ENCODE results near the gene SPTBN1. TPM values are rescaled to one million over a fixed set of nuclear protein-coding genes. Genes with fewer than 3 reads are reported as not detected.
"Not testable (repeated sequence)": the region's sequence is repeated elsewhere in the genome, so short reads cannot be mapped to it uniquely, and the experiment has no call there.

SPTBN1 gene
- total RNA-seq, 6 experiments from 2014 or later = 128 to 169 (median 159) TPM

GRCh38 chr2:54687595-54688152 is 231.5 kb downstream of the SPTBN1 start:
- no peak overlapping the region for H3K4me3 Mint-ChIP-seq
- H3K4me1 Mint-ChIP-seq (ENCODE audit: low read depth) = 0 out of 2 replicates have a peak, but pooled peaks cover 5% of the 10 kb centered on the region
- H3K9me3 Mint-ChIP-seq = no peaks in the 10 kb centered on the region
- peaks cover 18% of the 10 kb centered on the region for H3K27me3 Mint-ChIP-seq (ENCODE audit: insufficient read depth)
- no peak for TF ChIP-seq CTCF (IDR thresholded peaks at IDR 0.05)
- H3K27ac Mint-ChIP-seq = no peak overlapping the region
- no peaks in the 10 kb centered on the region for H3K36me3 Mint-ChIP-seq (ENCODE audit: low read depth)
- no peak for DNase-seq

GRCh38 chr2:54691445-54692135 is 235.5 kb downstream of the SPTBN1 start:
- no peaks in the 10 kb centered on the region for H3K4me1 Mint-ChIP-seq (ENCODE audit: low read depth)
- DNase-seq = no peak
- peaks cover 11% of the 10 kb centered on the region for H3K27me3 Mint-ChIP-seq (ENCODE audit: insufficient read depth)
- H3K9me3 Mint-ChIP-seq = no peaks in the 10 kb centered on the region
- no peak for TF ChIP-seq CTCF (IDR thresholded peaks at IDR 0.05)
- H3K36me3 Mint-ChIP-seq (ENCODE audit: low read depth) = no peaks in the 10 kb centered on the region
- no peak overlapping the region for H3K27ac Mint-ChIP-seq
- no peak overlapping the region for H3K4me3 Mint-ChIP-seq

- no peaks in the 10 kb centered on the region for H3K36me3 Mint-ChIP-seq (ENCODE audit: low read depth)
- no peak overlapping the region for H3K4me3 Mint-ChIP-seq
- no peak for TF ChIP-seq CTCF (IDR thresholded peaks at IDR 0.05)
- H3K4me1 Mint-ChIP-seq (ENCODE audit: low read depth) = no peaks in the 10 kb centered on the region
- H3K9me3 Mint-ChIP-seq = no peaks in the 10 kb centered on the region
- DNase-seq = no peak
- peaks cover 10% of the 10 kb centered on the region for H3K27me3 Mint-ChIP-seq (ENCODE audit: insufficient read depth)
- no peak overlapping the region for H3K27ac Mint-ChIP-seq
Measured at GRCh38 chr2:54692556-54692955, 236.4 kb downstream of the SPTBN1 start.

- H3K4me3 Mint-ChIP-seq = no peak overlapping the region
- peaks cover 2% of the 10 kb centered on the region; the same call in 1 of the 2 replicates for H3K4me1 Mint-ChIP-seq (ENCODE audit: low read depth)
- H3K36me3 Mint-ChIP-seq (ENCODE audit: low read depth) = no peaks in the 10 kb centered on the region
- no peak for DNase-seq
- H3K9me3 Mint-ChIP-seq = no peaks in the 10 kb centered on the region
- no peak overlapping the region for H3K27ac Mint-ChIP-seq
- peaks cover 4% of the 10 kb centered on the region for H3K27me3 Mint-ChIP-seq (ENCODE audit: insufficient read depth)
- no peak for TF ChIP-seq CTCF (IDR thresholded peaks at IDR 0.05)
Measured at GRCh38 chr2:54695378-54695777, 239.3 kb downstream of the SPTBN1 start.

GRCh38 chr2:54697934-54698333 is 241.8 kb downstream of the SPTBN1 start:
- Mint-ChIP-seq H3K27ac (no peak overlapping the region), H3K27me3 (ENCODE audit: insufficient read depth) (peaks cover 6% of the 10 kb centered on the region), H3K36me3 (ENCODE audit: low read depth) (no peaks in the 10 kb centered on the region), H3K9me3 (no peaks in the 10 kb centered on the region), H3K4me1 (ENCODE audit: low read depth) (peaks cover 10% of the 10 kb centered on the region; the same call in 1 of the 2 replicates), H3K4me3 (no peak overlapping the region)
- no peak for DNase-seq
- TF ChIP-seq CTCF (IDR thresholded peaks at IDR 0.05) = no peak

GRCh38 chr2:54698926-54699325 is 242.8 kb downstream of the SPTBN1 start:
- H3K4me3 Mint-ChIP-seq; H3K36me3 Mint-ChIP-seq (ENCODE audit: low read depth); H3K27ac Mint-ChIP-seq; H3K4me1 Mint-ChIP-seq (ENCODE audit: low read depth); DNase-seq; H3K9me3 Mint-ChIP-seq; H3K27me3 Mint-ChIP-seq (ENCODE audit: insufficient read depth): not testable (repeated sequence)
